GM12874 (cell line): ENCODE results near the gene CCDC85C.

ENCODE experiments used
- TF ChIP-seq, protein P1 (sequence below): IDR thresholded peaks from 2 replicates; pipeline ENCODE4 v1.5.1; 2011; ENCODE audit warnings: low read depth, mild to moderate bottlenecking, control low read depth, low read length, moderate library complexity; ENCODE audit not compliant: insufficient read depth

CCDC85C gene

DNA sequence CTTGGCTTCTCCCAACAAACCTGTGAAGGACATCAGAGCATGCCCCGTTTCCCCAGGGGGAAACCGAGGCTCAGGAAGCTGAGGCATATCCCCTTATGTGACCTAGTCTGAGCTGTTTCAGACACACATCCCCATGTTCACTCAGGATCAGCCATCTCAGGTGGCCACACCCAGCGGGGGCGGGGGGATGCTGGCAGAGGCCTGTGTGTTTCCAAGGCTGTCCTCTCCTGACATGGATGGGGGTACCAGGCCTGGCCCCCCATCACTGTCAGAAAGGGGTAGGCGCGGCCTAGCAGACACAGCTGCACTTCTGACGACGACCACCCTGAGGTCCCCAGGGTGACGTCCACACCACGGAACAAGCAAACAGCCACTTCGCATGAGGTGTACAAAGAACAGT is 22.1 kb downstream of the CCDC85C start:
- TF ChIP-seq, protein P1, sequence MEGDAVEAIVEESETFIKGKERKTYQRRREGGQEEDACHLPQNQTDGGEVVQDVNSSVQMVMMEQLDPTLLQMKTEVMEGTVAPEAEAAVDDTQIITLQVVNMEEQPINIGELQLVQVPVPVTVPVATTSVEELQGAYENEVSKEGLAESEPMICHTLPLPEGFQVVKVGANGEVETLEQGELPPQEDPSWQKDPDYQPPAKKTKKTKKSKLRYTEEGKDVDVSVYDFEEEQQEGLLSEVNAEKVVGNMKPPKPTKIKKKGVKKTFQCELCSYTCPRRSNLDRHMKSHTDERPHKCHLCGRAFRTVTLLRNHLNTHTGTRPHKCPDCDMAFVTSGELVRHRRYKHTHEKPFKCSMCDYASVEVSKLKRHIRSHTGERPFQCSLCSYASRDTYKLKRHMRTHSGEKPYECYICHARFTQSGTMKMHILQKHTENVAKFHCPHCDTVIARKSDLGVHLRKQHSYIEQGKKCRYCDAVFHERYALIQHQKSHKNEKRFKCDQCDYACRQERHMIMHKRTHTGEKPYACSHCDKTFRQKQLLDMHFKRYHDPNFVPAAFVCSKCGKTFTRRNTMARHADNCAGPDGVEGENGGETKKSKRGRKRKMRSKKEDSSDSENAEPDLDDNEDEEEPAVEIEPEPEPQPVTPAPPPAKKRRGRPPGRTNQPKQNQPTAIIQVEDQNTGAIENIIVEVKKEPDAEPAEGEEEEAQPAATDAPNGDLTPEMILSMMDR: no peak

DNA sequence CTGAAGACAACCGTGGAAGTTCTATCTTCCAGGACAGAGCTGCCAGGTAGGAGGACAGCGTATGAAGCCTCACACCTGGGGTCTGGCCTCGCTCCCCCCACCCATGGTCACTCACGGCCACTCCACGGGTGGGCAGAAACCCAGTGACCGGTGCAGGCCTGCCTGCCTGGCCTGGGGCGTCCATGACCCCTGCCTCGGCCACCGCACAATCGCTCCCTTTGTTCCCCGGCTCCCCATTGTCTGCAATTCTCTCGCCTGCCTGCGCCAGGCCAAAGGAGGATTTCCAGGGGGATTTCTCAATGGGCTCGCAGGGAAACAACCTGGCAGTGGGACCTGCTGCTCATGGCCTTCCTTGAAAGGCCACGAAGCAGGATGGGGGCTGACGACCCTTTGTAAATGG is 22.6 kb downstream of the CCDC85C start:
- TF ChIP-seq, protein P1: no peak

DNA sequence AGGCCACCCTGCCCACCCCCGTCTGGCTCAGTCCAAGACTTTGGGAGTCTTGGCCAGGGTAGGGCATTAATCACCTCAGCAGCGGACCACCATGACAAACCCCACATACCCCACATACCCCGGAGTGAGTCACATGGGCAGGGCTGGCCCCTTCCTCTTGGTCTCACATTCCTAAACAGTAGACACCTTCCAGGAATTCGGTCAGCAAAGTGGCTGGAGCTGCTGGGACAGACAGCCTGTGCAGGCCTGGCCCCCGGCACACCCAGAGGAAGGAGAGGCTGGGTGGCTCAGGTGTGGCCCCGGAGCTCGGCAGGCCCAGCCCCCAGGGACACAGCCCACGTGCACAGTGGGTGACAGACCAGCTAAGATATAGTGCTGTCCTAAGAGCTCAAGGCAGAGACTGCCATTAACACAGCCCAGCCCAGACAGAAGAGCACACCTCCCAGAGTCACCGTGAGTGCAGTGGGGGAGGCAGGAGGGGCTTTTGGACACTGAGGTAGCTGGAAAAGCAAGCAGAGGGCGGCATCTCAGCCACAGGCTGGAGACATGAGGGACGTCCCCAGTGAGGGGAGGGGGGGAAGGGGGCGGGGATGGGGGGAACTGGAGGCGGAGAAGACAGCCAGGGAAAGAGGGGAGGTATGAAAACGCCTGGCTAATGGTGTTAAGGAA is 24.0 kb downstream of the CCDC85C start:
- TF ChIP-seq, protein P1: no peak

DNA sequence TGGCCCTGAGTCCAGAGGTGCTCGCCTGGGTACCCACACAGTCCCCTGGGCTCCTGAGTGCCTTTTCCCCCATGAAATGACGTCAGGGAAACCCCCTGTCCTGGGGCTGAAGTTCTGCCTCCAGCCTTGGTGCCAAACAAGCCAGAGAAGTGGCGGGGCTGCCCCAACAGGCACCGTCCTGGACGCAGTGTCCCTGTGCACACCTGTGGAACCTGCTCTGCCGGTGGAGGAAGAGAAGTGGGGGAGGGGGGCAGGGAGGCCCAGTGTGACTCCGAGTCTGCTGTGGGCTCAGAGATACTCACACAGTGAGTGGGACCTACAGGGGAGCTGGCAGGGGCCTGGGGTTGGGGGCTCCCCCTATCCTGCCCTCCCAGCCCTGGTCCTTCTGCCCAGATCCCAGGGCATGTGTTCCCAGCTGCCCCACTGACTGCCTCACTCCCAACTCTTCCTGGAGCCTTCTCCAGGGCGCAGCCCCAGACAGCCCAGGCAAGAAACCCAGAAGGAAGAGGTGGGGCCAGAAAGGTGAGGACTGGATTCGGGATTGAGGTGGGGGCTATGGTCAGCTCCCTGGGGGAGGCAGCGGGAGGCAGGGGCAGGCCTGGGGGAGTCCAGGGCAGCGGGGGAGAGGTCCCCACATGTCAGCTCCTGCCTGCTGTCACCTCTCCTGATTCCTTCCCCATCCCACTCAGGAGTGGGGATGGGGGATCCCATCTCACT is 24.7 kb downstream of the CCDC85C start:
- TF ChIP-seq, protein P1: no peak

DNA sequence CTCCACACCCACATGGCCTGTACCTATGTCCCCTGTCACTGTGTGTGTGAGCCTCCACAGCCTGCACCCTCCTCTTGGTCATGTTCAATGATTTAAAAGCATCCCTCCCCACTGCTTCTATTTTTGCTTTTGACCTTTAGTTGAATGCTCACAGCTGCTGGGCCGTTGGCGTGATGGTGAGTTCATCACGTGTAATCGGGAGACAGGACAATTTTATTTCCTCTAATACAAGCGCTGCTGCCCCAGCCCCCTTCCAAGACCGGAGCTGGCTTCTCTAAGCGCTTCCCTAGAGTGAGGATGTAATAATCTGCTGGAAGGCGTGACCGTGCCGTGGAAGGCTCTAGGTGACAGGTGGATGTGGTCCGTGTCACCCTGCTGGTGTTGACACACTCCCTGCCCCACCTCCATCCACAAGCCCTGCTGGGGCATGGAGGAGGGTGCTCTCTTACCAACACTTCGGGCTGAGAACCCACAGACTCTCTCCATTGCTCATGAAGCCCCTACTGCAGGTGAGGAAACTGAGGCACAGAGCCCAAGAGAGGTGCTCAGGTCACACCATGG is 25.4 kb downstream of the CCDC85C start:
- TF ChIP-seq, protein P1: no peak

DNA sequence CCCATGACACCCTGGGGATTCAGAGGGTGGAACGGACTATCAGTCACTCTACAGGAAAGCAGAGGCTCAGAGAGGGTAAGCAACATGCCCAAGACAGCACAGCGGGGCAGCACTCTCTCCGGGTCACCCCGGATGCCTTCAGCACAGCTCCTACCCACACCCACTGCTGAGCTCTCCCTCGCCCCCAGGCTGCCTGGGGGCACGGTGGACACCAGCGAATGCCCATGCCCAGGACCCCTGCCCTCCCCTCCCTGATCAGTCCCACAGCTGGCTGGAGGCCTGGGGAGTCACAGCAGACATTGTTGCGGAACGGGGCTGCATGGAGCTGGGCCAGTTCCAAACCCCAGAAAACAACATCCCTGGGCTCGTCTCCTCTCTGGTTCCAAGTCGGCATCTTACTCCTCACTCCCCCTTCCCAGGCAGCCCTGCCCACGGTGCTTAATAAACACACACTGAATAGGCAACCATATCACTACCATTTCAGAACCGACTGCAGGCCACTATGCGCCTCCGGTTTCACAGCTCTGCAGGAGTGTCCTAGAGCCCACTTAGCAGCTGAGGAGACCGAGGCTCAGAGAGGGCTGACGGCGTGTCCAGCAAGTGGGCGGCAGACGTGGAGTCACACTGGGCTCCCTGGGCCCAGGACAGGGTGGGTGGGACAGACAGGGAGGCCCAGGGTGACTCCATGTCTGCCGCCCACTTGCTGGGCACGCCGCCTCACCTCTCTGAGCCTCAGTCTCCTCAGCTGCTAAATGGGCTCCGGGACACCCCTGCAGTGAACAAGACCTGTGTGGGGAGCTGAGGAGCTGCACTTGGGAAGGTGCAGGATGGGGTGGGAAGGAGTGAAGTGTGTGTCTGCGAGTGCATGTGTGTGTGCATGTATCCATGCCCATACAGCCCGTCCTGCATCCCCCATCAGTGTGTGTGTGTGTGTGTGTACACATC is 27.0 kb downstream of the CCDC85C start:
- TF ChIP-seq, protein P1: no peak

DNA sequence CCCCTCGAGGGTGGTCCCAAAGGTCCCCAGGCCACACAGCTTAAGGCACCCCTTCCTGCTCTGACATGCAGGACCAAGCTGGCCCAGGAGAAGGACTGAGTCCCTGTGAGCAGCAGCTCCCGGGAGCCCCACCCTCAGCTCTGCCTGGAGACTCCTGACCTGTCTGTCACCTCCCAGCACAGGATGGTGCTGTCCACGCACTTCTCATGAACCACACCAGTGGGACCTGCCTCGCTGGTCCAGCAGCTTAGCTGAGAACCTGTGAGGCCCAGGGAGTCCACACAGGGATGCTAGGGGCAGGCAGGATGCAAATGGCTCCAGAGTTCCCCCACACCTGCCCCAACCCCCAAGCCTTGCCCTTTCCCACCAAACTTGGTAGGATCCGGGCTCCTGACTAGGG is 27.7 kb downstream of the CCDC85C start:
- TF ChIP-seq, protein P1: no peak
